HCT116 (cell line): ENCODE measurements around the gene SMAP2.

Experiments used
- ATF3 ChIP-seq: IDR thresholded peaks from 2 replicates; pipeline ENCODE4 v1.6.1; 2012
- CEBPB ChIP-seq: IDR thresholded peaks from 2 replicates; pipeline ENCODE4 v1.6.1; 2012; ENCODE audit warnings: low read depth
- CTCF ChIP-seq, 3 experiments: fragments of 200-600 bp in 1 of 3; sonication (generic) in 1 of 3; IDR thresholded peaks in 2 of 3; conservative IDR thresholded peaks in 1 of 3; 2 replicates each; pipeline ENCODE4 v1.5.1; 2012 to 2017; ENCODE audit warnings: low read depth in 2 of 3, low read length in 2 of 3, antibody characterized with exemption in 1 of 3, borderline replicate concordance in 1 of 3, control low read depth in 1 of 3, mild to moderate bottlenecking in 1 of 3, mixed read lengths in 1 of 3, mixed run types in 1 of 3, moderate library complexity in 1 of 3; ENCODE audit not compliant: insufficient read depth in 1 of 3
- EZH2 ChIP-seq: fragments of 200-600 bp; sonication (generic); IDR thresholded peaks from 2 replicates; pipeline ENCODE4 v1.6.1; 2017; ENCODE audit warnings: antibody characterized with exemption, mixed run types
- EZH2phosphoT487 ChIP-seq: fragments of 200-600 bp; IDR thresholded peaks from 2 replicates; pipeline ENCODE4 v1.6.1; 2018; ENCODE audit warnings: antibody characterized with exemption, borderline replicate concordance
- POLR2A ChIP-seq: IDR thresholded peaks from 2 replicates; pipeline ENCODE4 v1.7.0; 2011; ENCODE audit warnings: borderline replicate concordance; ENCODE audit not compliant: insufficient read depth, insufficient read length; ENCODE audit errors: extremely low read depth
- POLR2AphosphoS5 ChIP-seq: IDR thresholded peaks from 2 replicates; pipeline ENCODE4 v1.6.1; 2011; ENCODE audit warnings: mild to moderate bottlenecking, low read depth, low read length, moderate library complexity
- YY1 ChIP-seq: IDR thresholded peaks from 2 replicates; pipeline ENCODE4 v1.6.1; 2011; ENCODE audit warnings: low read length, low read depth, moderate library complexity, mild to moderate bottlenecking; ENCODE audit not compliant: insufficient replicate concordance; ENCODE audit errors: extremely low read depth

- TF ChIP-seq ATF3 (no peak), CTCF (IDR thresholded peaks at IDR 0.05 in 2 of 3, conservative IDR thresholded peaks at IDR 0.05 in 1 of 3; ENCODE audit: borderline replicate concordance in 1 of 3, insufficient read depth in 1 of 3, low read depth in 2 of 3, low read length in 2 of 3) (no peak), EZH2 (no peak), POLR2AphosphoS5 (no peak), YY1 (no peak), POLR2A (no peak), EZH2phosphoT487 (no peak), CEBPB (no peak)
These were observed 22.0 kb downstream of the SMAP2 start for GRCh38 chr1:40395190-40396175.
